Endothelial cell of umbilical vein (primary cell): Measurements from ENCODE around the gene TEKT5. TPM values are rescaled to one million over a fixed set of nuclear protein-coding genes. Genes with fewer than 3 reads are reported as not detected.

ENCODE experiments used
- BruUV-seq: library from RNA; stranded (reverse); fragments of 400-500 nt; replicated peaks from 2 replicates; lab custom pipeline; 2021; lab: Mats Ljungman, UMichigan
- CTCF ChIA-PET: fragments of 300-600, 350-600 bp; sonication (Branson Sonifier 250); formaldehyde crosslinking; loops from one replicate; lab custom pipeline; 2021; ENCODE audit warnings: antibody characterized with exemption, inconsistent platforms; lab: Charles Lee
- POLR2A ChIA-PET: fragments of 300-600, 350-600 bp; sonication (Branson Sonifier 250); formaldehyde crosslinking; loops from one replicate; lab custom pipeline; 2021; ENCODE audit warnings: antibody characterized with exemption, inconsistent platforms; lab: Charles Lee
- DNase-seq: peaks from one replicate; pipeline ENCODE4 v3.0.0-alpha.2; 2011; ENCODE audit warnings: low read depth, low spot score
- FAIRE-seq: peaks from 2 replicates; lab custom pipeline; 2011; peaks lifted over from hg19 to GRCh38; lab: Jason Lieb, UNC
- H2AFZ ChIP-seq: 2 replicates; pipeline ENCODE4 v1.6.0; 2012; ENCODE audit warnings: low read depth, low read length, control low read depth, inconsistent platforms
- H3K27ac ChIP-seq: 2 replicates; pipeline ENCODE4 v1.5.1; 2011; ENCODE audit warnings: low read depth, mild to moderate bottlenecking, control low read depth, low read length, moderate library complexity; ENCODE audit not compliant: insufficient read depth
- H3K27me3 ChIP-seq, 2 experiments: 2 replicates each; pipeline versions ENCODE4 v1.6.0 to v1.6.1; 2011; ENCODE audit warnings: low read length in 2 of 2, mixed read lengths in 1 of 2; ENCODE audit not compliant: control insufficient read depth in 2 of 2, insufficient read depth in 2 of 2
- H3K36me3 ChIP-seq, 2 experiments: 2 replicates in 1 of 2; 3 replicates in 1 of 2; pipeline ENCODE4 v1.5.1; 2011; ENCODE audit warnings: low read length in 2 of 2, mild to moderate bottlenecking in 1 of 2, moderate library complexity in 1 of 2; ENCODE audit not compliant: control insufficient read depth in 2 of 2, insufficient read depth in 2 of 2; ENCODE audit errors: extremely low read depth in 1 of 2
- H3K4me1 ChIP-seq: 3 replicates; pipeline ENCODE4 v1.5.1; 2011; ENCODE audit warnings: mild to moderate bottlenecking, low read length; ENCODE audit not compliant: control insufficient read depth, insufficient read depth; ENCODE audit errors: extremely low read depth
- H3K4me2 ChIP-seq: 2 replicates; pipeline ENCODE4 v1.6.1; 2011; ENCODE audit warnings: low read length, control low read depth, mixed read lengths; ENCODE audit not compliant: insufficient read depth
- H3K4me3 ChIP-seq, 3 experiments: fragments of 200-600 bp in 1 of 3; sonication (generic), shearing (Covaris generic) in 1 of 3; replicated peaks in 1 of 3; 2 replicates each; pipeline ENCODE4 v1.5.1; 2011 to 2016; ENCODE audit warnings: control low read depth in 3 of 3, low read length in 3 of 3, mild to moderate bottlenecking in 2 of 3, inconsistent platforms in 1 of 3, low read depth in 1 of 3, moderate library complexity in 1 of 3; ENCODE audit not compliant: insufficient read depth in 1 of 3
- H3K79me2 ChIP-seq: 2 replicates; pipeline ENCODE4 v1.6.0; 2012; ENCODE audit warnings: low read length, inconsistent platforms; ENCODE audit not compliant: control insufficient read depth, insufficient read depth
- H3K9ac ChIP-seq: replicated peaks from 2 replicates; pipeline ENCODE3; 2011; ENCODE audit warnings: low read length, control low read depth; ENCODE audit not compliant: insufficient read depth; ENCODE audit errors: extremely low read depth
- H3K9me1 ChIP-seq: replicated peaks from 3 replicates; pipeline ENCODE4 v1.6.0; 2011; ENCODE audit warnings: mild to moderate bottlenecking, low read length; ENCODE audit not compliant: control insufficient read depth, insufficient read depth; ENCODE audit errors: extremely low read depth
- H3K9me3 ChIP-seq: replicated peaks from 2 replicates; pipeline ENCODE4 v1.5.1; 2012; ENCODE audit warnings: low read length, inconsistent platforms; ENCODE audit not compliant: control insufficient read depth, insufficient read depth
- H4K20me1 ChIP-seq: replicated peaks from 2 replicates; pipeline ENCODE3; 2011; ENCODE audit warnings: mild to moderate bottlenecking, low read length; ENCODE audit not compliant: control insufficient read depth, insufficient read depth; ENCODE audit errors: extremely low read depth
- EZH2 ChIP-seq: IDR thresholded peaks from 2 replicates; pipeline ENCODE4 v1.6.1; 2012; ENCODE audit warnings: borderline replicate concordance, low read depth, mild to moderate bottlenecking, moderate library complexity, low read length, inconsistent platforms; ENCODE audit not compliant: severe bottlenecking
- FOS ChIP-seq: IDR thresholded peaks from 2 replicates; pipeline ENCODE4 v1.6.1; 2011; ENCODE audit warnings: mild to moderate bottlenecking, low read length, moderate library complexity, borderline replicate concordance; ENCODE audit not compliant: insufficient read depth
- GATA2 ChIP-seq: IDR thresholded peaks from 2 replicates; pipeline ENCODE4 v1.7.0; 2011; ENCODE audit warnings: low read depth, mild to moderate bottlenecking, moderate library complexity, mixed read lengths, low read length; ENCODE audit not compliant: insufficient read length, insufficient read depth
- JUN ChIP-seq: IDR thresholded peaks from 2 replicates; pipeline ENCODE4 v1.6.1; 2011; ENCODE audit warnings: borderline replicate concordance, low read depth; ENCODE audit not compliant: insufficient read length, insufficient read depth
- MYC ChIP-seq: IDR thresholded peaks from one replicate; pipeline ENCODE4 v1.6.1; 2011; ENCODE audit warnings: mild to moderate bottlenecking, low read depth, low read length
- POLR2A ChIP-seq: IDR thresholded peaks from 2 replicates; pipeline ENCODE4 v1.6.1; 2012; ENCODE audit warnings: low read depth, mild to moderate bottlenecking, control low read depth, low read length
- POLR2AphosphoS5 ChIP-seq: IDR thresholded peaks from 2 replicates; pipeline ENCODE4 v1.6.1; 2012; ENCODE audit warnings: low read depth, mild to moderate bottlenecking, control low read depth, low read length, moderate library complexity; ENCODE audit not compliant: insufficient read depth
- dilution Hi-C: fragments of 300-500 bp; cut with MboI; formaldehyde crosslinking; loops from one replicate; pipeline ENCODE4 v1.15.0; 2019; ENCODE audit warnings: low sequenced_read_pairs; ENCODE audit not compliant: extremely low pct_ligation_motif_present
- intact Hi-C: fragments of 100-400 bp; cut with micrococcal nuclease; formaldehyde crosslinking; loops from one replicate; pipeline ENCODE4 v1.10.0; 2022
- polyA plus RNA-seq, 4 experiments: library from polyadenylated mRNA; depleted of rRNA in 3 of 4; stranded (reverse) in 3 of 4; unstranded in 1 of 4; fragments of >200 nt; gene quantifications; 2 replicates each; pipeline versions ENCODE4 v1.2.1 to v1.2.3, GENCODE V29; 2011 to 2012; ENCODE audit warnings: missing spikeins in 1 of 4
- total RNA-seq: library from RNA; stranded (reverse); gene quantifications from 2 replicates; pipeline ENCODE4 v1.2.3, GENCODE V29; 2021
- TF ChIP-seq, protein P1 (sequence below), 2 donors: IDR thresholded peaks; 1 replicate in 1 of 2; 2 replicates in 1 of 2; pipeline ENCODE4 v1.5.1; 2011; ENCODE audit warnings: low read length in 2 of 2, mild to moderate bottlenecking in 2 of 2, moderate library complexity in 2 of 2, control low read depth in 1 of 2, inconsistent platforms in 1 of 2, low read depth in 1 of 2; ENCODE audit not compliant: insufficient read depth in 1 of 2; ENCODE audit errors: extremely low read depth in 1 of 2
- TF ChIP-seq, protein P2 (sequence below): IDR thresholded peaks from 2 replicates; pipeline ENCODE4 v1.6.1; 2011; ENCODE audit not compliant: insufficient read depth, insufficient read length

The TEKT5 gene
- total and polyA plus RNA-seq, 2 donors (not counting 3 experiments of a cell fraction or from before 2014, with no cell fraction given) = not detected

DNA sequence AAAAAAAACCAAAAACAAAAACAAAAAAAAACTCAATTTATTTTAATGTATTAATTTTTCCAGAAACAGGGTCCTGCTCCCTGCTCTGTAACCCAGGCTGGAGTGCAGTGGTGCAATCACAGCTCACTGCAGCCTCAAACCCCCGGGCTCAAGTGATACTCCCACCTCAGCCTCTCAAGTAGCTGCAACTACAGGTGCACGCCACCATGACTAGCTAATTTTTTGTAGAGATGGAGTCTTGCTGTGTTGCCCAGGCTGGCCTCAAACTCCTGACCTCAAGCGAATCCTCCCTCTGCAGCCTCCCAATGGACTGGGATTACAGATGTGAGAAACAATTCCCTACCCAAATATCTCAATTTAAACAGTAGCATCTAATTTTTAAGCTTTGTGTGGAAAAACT lies 89.1 kb downstream of the TEKT5 start:
- Histone ChIP-seq H3K4me3 (no peak overlapping the region), H4K20me1 (no peaks in the 10 kb centered on the region), H3K9me1 (no peaks in the 10 kb centered on the region), H3K9me3 (no peaks in the 10 kb centered on the region), H3K36me3 (no peaks in the 10 kb centered on the region), H3K79me2 (no peaks in the 10 kb centered on the region), H3K27me3 (no peaks in the 10 kb centered on the region), H3K9ac (no peak overlapping the region), H2AFZ (no peak overlapping the region), H3K4me1 (no peaks in the 10 kb centered on the region), H3K27ac (no peak overlapping the region), H3K4me2 (no peak overlapping the region)
- no TSS peak for BruUV-seq
- FAIRE-seq (no peak), DNase-seq (no peak)
- dilution Hi-C loops = no loop called here
- POLR2A ChIA-PET = interaction anchor here (0.6 kb wide), 1 partner anchor 133 kb away, joined by 19 read pairs; no protein-coding TSS in a partner anchor
- intact Hi-C loops = no loop called here
- CTCF ChIA-PET = interaction anchor here (0.9 to 1.4 kb wide), 2 partner anchors 24 to 84 kb away, joined by 3 to 4 read pairs; no protein-coding TSS in a partner anchor
- TF ChIP-seq, protein P1, sequence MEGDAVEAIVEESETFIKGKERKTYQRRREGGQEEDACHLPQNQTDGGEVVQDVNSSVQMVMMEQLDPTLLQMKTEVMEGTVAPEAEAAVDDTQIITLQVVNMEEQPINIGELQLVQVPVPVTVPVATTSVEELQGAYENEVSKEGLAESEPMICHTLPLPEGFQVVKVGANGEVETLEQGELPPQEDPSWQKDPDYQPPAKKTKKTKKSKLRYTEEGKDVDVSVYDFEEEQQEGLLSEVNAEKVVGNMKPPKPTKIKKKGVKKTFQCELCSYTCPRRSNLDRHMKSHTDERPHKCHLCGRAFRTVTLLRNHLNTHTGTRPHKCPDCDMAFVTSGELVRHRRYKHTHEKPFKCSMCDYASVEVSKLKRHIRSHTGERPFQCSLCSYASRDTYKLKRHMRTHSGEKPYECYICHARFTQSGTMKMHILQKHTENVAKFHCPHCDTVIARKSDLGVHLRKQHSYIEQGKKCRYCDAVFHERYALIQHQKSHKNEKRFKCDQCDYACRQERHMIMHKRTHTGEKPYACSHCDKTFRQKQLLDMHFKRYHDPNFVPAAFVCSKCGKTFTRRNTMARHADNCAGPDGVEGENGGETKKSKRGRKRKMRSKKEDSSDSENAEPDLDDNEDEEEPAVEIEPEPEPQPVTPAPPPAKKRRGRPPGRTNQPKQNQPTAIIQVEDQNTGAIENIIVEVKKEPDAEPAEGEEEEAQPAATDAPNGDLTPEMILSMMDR (IDR thresholded peaks at IDR 0.05; ENCODE audit: extremely low read depth in 1 of 2, insufficient read depth in 1 of 2, low read depth in 1 of 2, low read length in 2 of 2) = no peak
- TF ChIP-seq JUN (no peak), EZH2 (no peak), MYC (no peak), POLR2A (no peak), POLR2AphosphoS5 (no peak), GATA2 (no peak), FOS (no peak)
- TF ChIP-seq, protein P2, sequence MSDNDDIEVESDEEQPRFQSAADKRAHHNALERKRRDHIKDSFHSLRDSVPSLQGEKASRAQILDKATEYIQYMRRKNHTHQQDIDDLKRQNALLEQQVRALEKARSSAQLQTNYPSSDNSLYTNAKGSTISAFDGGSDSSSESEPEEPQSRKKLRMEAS = no peak
